22Rv1 (cell line): Measurements from ENCODE around the gene MLYCD.

Experiments
- ZFX ChIP-seq: fragments of 450-650 bp; IDR thresholded peaks from 2 replicates; pipeline ENCODE4 v1.6.1; 2017; ENCODE audit warnings: antibody characterized with exemption, borderline replicate concordance
- TF ChIP-seq, protein P1 (sequence below): fragments of 450-650 bp; IDR thresholded peaks from 2 replicates; pipeline ENCODE4 v1.5.1; 2017; ENCODE audit warnings: mild to moderate bottlenecking

DNA sequence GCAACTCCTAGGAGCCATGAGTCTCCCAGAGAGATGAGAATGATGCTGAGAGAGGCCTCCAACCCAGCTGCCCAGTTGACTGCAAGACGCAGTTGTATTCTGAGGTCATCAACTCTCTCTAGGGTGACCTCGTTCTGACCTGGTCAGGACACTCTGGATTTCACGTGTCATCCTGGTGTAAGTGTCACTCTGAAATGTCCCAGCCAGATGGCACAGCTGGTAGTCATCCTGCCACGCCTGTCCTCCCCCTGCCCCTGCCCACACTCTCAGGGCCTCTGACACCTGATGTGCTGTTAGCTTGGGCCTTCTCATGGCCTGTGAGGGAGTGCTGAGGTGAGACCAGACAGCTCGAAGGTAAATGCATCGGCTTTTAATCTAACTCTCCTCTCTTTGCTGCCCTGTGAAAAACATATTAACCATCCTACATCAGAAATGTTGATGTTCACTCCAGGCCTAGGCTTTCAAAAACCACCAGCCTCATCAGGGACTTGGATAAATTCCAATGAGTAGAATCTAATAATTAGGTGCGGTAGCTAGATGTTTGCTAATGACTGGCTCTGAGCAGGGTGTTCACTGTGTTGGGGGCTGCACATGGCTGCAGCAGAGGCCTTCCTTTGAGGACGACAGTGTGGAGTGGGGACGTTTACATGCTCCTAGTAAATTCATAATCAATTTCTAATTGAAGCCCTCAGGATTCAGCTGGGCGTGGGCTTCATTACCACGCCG lies 13.8 kb downstream of the MLYCD start:
- TF ChIP-seq, protein P1, sequence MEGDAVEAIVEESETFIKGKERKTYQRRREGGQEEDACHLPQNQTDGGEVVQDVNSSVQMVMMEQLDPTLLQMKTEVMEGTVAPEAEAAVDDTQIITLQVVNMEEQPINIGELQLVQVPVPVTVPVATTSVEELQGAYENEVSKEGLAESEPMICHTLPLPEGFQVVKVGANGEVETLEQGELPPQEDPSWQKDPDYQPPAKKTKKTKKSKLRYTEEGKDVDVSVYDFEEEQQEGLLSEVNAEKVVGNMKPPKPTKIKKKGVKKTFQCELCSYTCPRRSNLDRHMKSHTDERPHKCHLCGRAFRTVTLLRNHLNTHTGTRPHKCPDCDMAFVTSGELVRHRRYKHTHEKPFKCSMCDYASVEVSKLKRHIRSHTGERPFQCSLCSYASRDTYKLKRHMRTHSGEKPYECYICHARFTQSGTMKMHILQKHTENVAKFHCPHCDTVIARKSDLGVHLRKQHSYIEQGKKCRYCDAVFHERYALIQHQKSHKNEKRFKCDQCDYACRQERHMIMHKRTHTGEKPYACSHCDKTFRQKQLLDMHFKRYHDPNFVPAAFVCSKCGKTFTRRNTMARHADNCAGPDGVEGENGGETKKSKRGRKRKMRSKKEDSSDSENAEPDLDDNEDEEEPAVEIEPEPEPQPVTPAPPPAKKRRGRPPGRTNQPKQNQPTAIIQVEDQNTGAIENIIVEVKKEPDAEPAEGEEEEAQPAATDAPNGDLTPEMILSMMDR = no peak
- no peak for TF ChIP-seq ZFX
